Stimulated activated CD8-positive, alpha-beta memory T cell treated with anti-CD3 and anti-CD28 coated beads, Interleukin-15, amount 100 ng/mL, for 4 hours (primary cell): ENCODE results near the gene HAND2.

Experiments
- DNase-seq, 2 donors: peaks; one replicate each; pipeline ENCODE4 v3.0.0-alpha.2; 2020; ENCODE audit warnings: low read depth in 2 of 2

The HAND2 gene

GRCh38 chr4:173536808-173537429, 6.9 kb upstream of the HAND2 start:
- DNase-seq = no peak

- DNase-seq = no peak
Measured at GRCh38 chr4:173535957-173536356, 5.9 kb upstream of the HAND2 start.

GRCh38 chr4:173535165-173535902, 5.3 kb upstream of the HAND2 start:
- DNase-seq = no peak

- DNase-seq = no peak
Measured at GRCh38 chr4:173534434-173534833, 4.4 kb upstream of the HAND2 start.

- no peak for DNase-seq
Measured at GRCh38 chr4:173532725-173533511, 2.9 kb upstream of the HAND2 start.

GRCh38 chr4:173531086-173531965, 1.3 kb upstream of the HAND2 start:
- DNase-seq = no peak

- no peak for DNase-seq
Measured at GRCh38 chr4:173530326-173531085, 477 bp upstream of the HAND2 start.

GRCh38 chr4:173528378-173529321, 1.4 kb downstream of the HAND2 start:
- no peak for DNase-seq

- no peak for DNase-seq
Measured at GRCh38 chr4:173527103-173527891, 2.7 kb downstream of the HAND2 start.

- DNase-seq = no peak
Measured at GRCh38 chr4:173526724-173527102, 3.3 kb downstream of the HAND2 start.

GRCh38 chr4:173526027-173526482, 4.0 kb downstream of the HAND2 start:
- no peak for DNase-seq

- no peak for DNase-seq
Measured at GRCh38 chr4:173525118-173526011, 4.7 kb downstream of the HAND2 start.

- no peak for DNase-seq
Measured at GRCh38 chr4:173524218-173525117, 5.6 kb downstream of the HAND2 start.

GRCh38 chr4:173522951-173523395, 7.1 kb downstream of the HAND2 start:
- no peak for DNase-seq

GRCh38 chr4:173522160-173522950, 7.7 kb downstream of the HAND2 start:
- DNase-seq = no peak
